Stimulated activated CD8-positive, alpha-beta memory T cell treated with anti-CD3 and anti-CD28 coated beads, Interleukin-7, amount 100 ng/mL, for 1 hour (primary cell): Measurements from ENCODE around the gene GSTM1.

Experiments
- DNase-seq, 2 donors: peaks; one replicate each; pipeline ENCODE4 v3.0.0-alpha.2; 2020; ENCODE audit warnings: low read depth in 2 of 2

GSTM1 gene

DNA sequence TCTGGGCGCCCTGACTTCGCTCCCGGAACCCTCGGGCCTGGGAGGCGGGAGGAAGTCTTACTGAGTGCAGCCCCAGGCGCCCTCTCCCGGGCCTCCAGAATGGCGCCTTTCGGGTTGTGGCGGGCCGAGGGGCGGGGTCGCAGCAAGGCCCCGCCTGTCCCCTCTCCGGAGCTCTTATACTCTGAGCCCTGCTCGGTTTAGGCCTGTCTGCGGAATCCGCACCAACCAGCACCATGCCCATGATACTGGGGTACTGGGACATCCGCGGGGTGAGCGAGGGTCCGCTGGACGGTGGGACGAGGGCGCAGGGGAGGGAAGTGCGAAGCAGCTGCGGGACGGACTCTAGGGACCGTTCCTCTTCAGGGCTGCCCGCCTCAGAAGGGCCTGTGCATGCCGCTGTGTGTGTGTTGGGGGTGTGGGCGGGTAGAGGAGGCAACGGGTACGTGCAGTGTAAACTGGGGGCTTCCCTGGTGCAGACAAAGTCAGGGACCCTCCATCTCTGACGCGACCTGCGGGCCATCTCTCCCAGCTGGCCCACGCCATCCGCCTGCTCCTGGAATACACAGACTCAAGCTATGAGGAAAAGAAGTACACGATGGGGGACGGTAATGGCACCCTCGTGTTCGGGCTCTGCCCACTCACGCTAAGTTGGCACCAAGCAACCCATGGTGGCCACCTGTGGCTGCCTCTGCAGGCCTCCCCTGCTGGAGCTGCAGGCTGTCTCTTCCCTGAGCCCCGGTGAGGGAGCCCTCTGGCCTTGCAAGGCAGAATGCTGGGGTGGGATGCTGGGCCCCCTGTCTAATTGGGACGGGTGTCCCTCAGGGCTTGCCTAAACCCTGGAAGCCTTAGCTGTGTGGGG is at the start of gene GSTM1:
Gene GSTM1, plus strand, starts transcription at position 177 of the 859 bp plus-strand sequence. Its CDS starts 57 bp downstream, at position 234.
- peak in 1 of 2 donors; percentile 69 for DNase-seq

DNA sequence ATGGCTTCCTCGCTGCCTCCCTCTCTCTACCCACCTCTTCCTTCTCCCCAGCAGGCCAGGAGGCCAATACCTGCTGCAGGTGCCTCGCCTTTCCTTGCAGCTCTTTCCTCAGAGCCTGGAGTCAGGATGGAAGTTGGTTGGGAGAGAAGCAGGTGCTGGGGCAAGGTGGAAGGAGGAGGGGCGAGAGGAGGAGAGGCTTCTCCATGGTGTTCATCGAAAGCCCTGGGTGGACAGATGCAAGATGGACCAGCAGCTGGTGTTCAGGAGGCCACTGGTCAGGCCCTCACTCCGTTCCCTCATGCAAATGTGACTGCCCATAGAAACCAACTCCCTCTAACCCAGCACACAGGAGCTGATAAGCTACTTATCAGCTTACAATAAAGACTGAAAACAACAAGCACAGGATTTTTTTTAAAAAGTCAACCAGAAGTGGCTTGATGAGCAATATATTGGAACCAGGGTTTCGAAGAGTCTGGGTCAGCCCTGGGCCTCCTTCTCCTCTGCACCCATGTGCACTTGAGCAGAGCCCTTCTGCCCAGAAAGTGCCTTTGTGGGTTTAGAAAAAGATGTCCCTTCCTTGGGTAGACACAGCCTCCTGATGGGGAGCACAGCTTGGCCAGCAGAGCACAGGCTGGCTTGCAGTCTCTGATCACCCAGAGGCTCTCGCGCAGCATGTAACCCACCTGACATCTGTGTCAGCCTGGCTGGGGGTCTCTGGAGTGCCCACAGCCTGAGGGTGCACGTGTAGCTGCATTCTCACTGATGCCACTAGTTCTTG is 48.4 kb upstream of the GSTM1 start:
- no peak for DNase-seq

DNA sequence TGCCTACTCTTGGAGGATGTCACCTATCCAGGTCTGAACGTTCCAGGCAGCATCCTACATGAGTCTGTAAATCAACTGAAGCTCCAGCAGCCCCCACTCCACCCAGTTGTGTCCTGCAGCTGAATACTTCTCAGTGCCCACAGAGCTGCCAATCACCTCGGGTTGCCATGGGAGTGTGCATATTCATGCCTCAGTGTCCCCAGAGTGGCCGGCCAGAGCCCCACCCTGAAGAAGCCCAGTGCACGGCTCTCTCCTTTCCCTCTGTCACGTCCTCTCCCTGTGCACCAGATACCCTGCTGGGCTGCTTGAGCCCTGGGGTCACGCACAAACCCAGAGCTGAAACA is 47.8 kb upstream of the GSTM1 start:
- no peak for DNase-seq

DNA sequence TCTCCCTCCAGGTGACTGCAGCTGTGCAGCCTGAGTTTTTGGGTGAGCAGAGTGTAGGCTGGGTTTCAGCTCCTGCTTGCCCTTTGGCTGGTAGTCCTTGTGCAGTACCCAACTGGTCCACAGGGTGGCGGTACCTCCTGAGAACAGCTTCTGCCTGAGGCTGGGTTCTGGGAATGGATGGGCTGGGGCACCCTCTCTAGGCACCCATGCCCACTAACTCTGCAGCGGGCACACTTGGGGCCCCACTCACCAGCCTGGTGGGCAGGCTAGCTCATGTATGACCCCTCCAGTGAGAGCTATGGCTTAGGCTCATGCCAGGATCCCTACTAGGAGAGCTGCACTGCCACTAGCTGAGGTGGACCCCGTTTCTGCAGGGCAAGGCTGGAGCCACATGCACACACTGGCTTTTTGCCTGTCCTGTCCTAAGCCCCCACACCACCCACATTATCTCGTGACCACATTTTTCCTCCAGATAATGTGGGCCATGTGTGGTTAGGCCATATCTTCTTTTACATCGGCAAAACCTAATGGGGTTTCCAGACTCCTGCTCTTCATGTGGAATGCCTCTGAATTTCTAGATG is 47.2 kb upstream of the GSTM1 start:
- DNase-seq, result peak; percentile 73 to 94

DNA sequence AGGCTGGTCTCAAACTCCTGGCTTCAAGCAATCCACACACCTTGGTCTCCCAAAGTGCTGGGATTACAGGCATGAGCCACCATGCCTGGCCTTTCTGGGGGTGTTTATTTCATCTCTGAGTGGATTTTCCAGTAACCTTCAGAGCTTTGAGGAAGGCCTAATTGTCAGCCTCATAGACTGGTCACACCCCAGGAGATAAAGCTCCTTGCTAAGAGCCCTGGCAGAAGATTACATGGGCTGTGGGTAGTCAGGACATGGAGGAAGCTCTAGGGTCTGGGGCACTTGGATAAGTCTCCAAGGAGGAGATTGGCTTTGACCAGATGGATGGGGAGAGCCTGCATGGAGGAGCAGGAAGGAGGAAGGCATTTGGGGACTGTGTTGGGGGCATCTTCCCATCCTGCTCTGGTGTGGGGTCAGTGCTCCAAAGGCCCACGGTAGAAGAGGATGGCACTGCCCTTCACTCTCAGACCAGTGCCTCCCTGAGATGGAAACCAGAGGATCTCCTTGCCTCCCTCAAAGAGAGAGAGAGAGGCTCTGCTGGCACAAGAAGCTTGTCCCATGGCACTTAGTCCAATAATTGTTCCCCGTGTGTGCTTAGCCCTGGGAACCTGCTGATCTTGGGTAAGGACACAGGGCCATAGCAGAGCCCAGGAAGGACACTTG is 46.4 kb upstream of the GSTM1 start:
- no peak for DNase-seq

DNA sequence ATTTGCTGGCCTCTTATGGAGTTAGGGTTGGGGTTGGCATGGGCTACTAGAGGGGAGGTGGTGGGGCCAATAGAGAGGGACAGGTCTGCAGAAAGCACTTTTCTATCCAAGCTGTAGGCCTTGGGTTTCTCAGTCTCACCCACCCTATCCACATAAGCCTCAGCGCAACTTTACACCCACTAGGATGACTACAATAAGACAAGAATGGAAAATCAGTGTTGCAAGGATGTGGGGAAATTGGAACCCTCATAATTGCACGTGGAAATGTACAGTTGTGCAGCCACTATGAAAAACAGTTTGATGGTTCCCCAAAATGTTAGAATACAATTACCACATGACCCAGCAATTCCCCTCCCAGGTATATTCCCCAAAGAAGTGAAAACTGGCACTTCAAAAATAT is 45.8 kb upstream of the GSTM1 start:
- DNase-seq, result no peak

DNA sequence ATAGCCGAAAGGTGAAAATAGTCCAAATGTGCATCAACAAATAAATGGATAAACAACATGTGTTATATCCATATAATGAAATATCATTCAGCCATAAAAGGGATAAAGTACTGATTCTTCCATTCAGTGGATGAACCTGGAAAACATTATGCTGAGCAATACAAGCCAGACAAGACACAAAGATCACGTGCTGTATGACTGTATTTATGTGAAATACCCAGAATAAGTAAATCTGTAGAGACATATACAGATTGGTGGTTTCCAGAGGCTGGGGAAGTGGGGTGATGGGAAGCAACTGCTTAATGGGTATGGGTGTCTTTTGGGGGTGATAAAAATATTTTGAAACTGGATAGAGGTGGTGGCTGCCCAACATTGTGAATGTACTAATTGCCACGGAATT is 45.0 kb upstream of the GSTM1 start:
- no peak for DNase-seq

DNA sequence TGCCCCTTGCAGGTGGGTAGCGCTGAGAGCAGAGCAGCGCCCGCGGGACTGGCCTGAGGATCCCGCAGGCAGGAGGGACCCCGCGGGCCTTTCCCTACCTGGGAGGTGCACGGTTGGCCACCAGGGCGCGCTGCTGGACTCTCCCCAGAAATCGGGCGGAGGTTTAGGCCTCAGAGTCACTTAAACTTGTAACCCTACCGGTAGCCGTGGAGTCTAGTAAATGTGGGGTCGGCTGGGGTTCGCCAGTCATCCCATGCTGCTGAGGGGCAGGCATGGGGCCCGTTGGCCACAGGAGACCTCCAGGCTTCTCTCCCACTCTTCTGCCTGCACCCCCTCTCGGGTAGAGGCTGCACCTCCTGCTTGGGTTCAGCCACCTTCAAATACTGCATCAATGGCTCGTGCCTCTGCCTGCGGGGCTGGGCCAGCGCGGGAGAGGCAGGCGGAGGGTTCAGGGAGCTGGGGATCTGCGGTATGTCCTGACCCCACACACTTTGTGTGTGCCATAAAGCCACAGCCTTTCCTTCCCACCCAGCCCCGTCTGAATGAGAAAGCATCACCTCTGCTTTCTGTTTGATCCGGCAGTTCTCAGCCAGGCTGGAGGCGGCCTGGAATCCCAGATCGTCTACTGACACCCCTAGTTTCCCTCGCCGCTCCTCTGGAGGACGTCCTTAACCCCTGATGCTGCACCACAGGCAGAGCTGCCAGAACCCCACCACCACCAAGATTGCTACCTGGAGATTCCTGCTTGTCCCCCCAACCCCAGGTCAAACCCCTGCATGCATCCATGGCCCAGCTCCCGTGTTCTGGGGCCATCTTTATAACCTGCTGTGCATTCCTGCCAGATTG is 44.0 kb upstream of the GSTM1 start:
- DNase-seq, result peak; percentile 78 to 86

DNA sequence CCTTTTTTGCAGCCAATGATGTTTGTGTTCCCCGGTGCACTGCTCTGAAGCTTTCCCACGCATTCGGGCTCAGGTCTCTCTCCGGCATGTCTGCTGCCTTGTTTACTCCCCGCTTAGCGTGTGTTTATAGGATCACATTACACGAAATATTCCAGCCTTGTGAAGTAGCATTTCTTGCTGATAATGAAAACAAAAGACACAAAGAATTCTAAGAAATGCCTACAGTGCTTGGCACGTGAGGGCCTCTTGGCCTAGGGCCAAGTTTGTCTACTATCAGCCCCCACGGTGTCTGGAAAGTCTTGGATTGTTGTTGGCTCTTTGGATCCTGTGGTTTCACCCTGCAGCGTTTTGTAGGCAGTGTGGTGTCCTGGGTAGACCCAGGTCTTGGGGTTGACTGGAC is 42.9 kb upstream of the GSTM1 start:
- DNase-seq, result no peak

DNA sequence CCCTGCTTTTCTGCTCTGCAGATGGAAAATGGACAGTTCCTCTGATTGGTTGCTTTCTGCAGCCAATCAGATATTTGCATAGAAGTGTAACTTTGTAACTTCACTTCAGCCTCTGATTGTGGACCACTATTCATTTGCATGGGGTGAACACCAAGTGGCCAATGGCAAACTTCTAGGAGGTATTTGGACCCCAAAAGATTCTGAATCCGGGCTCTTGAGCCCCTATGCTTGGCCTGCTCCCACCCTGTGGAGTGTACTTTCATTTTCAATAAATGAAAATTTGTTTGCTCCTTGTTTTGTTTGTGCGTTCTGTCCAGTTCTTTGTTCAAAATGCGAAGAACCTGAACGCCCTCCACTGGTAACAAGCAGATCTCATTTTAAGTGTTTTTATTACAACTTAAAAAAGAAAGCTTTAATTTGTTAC is 38.1 kb upstream of the GSTM1 start:
- no peak for DNase-seq

DNA sequence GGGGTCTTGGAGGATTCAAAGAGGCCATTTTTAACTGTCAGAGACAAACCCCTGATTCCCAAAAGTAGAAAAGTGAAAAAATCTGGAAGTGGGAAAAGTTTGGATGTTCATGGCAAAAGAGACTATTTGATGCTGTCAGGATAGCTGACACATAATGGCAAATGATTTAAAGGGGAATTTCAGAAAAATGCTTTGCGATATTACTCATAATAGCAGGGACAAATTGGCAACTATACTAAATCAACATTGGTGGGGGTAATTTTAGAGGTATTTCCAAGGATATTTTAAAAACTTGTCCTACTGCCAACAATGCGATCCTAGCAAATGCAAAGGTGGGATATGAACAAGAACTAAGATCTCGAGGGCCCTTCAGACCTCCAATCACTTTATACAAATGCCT is 37.0 kb upstream of the GSTM1 start:
- no peak for DNase-seq

DNA sequence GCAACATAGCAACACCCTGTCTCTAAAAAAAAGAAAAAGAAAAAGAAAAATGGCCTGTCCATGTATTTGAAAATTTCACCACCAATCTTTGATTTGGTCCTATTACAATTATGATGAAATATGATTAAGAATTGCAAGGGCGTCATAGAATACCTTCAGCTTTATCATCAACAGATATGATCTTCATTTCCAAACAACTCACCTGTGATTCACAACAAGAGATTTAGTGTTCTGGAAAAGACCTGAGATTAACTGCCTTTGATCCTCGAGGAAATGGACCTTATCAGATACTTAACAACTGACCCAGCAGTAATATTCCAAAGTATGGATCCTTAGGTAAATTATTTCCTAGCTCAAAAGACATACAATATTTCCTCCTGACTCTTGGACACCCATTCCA is 35.2 kb upstream of the GSTM1 start:
- DNase-seq, result no peak

DNA sequence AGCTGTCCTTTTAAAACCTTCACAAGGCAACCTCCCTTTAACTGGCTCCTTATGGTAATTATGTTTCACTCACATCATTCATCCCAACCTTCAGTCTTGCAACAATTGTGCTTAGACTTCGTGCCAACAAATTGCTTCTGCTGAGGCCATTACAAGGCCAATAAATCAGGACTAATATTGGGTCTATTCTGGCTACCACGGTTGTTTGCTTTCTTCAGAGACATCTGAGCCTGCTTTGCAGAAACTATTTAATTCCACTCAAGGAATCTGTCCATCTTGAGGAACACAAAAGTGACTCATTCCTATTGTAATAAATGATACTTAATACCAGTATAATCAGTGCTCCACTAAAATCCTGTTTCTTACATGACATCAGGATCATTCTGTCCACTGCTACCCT is 34.3 kb upstream of the GSTM1 start:
- DNase-seq, result no peak

DNA sequence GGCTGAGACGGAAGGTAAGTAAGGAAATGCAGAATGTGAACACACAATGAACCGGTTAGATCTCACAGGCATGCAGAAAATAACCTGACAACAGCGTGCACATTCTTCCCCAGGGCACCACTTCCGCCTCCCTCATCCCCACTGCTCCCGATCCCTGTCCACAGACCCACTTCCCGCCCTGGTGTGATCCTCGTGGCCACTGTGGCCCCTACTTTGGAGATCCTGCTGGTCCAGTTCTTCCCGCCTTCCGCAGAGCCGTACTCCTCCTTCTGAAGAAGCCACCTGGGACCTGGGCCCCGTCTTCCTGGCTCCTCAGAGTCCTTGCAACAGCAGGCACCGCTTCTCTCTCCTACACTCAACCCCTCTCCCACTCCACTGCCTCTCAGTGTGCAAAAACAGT is 33.1 kb upstream of the GSTM1 start:
- no peak for DNase-seq

DNA sequence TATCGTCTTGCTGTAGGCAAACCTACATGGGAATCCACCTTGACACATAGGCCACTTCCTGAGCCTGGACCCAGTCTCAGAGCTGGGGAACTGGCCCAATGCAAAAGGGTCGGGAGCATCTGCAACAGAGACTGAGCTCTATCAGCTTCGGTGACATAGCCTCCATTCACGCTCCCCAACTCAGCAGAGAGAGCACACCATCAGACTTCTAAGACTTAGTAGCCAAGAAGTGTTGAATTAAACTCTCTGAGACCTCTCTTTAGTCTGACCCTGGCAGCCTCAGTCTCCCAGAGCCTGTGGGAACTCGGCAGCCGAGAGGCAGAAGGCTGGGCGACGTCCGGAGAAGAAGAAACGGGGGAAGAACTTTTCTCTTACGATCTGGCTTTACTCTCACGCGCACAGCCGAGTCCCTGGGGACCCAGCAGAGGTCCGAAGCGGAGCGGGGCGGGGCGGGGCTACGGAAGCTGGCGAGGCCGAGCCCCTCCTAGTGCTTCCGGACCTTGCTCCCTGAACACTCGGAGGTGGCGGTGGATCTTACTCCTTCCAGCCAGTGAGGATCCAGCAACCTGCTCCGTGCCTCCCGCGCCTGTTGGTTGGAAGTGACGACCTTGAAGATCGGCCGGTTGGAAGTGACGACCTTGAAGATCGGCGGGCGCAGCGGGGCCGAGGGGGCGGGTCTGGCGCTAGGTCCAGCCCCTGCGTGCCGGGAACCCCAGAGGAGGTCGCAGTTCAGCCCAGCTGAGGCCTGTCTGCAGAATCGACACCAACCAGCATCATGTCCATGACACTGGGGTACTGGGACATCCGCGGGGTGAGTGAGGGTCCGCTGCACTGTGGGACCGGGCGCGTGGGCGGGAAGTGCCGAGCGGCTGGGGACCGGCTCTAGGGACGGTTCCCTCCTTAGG is 31.8 kb upstream of the GSTM1 start, which contains the start of gene GSTM4:
Gene GSTM4, plus strand, starts transcription at position 485 of the 905 bp plus-strand sequence. Its CDS starts 291 bp downstream, at position 776.
- peak; percentile 25 to 26 for DNase-seq

DNA sequence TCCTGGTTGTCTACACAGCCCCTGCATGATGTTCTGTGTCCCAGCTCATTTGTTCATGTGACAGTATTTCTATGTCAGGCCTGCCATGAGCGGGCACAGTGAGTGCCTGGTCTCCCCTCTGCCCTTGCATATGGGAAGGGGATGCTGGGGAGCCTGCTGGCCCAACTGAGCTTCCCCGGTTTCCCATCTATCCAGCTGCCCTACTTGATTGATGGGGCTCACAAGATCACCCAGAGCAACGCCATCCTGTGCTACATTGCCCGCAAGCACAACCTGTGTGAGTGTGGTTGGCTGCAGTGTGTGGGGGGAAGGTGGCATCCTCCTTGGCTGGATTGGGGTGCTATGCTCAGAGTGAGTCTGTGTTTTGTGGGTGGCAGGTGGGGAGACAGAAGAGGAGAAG is 30.2 kb upstream of the GSTM1 start:
- DNase-seq, result no peak

DNA sequence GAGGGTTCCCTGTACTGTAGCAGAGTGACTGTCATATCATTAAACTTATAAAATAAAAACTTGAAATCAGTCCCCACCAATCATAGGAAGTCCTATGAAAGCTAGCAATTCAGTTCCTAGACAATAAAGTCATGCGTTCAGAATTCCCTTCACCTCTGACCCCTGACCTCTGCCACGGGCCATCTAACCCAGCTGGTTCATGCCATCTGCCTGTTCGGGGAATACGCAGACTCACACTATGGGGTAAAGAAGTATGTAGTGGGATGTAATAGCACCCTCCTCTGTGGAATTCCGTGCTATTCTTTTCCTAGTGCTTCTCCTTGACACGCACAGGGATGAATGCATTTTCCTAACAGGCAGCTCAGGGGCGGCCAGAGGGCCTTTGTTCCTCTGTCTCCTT is 29.6 kb upstream of the GSTM1 start:
- no peak for DNase-seq

DNA sequence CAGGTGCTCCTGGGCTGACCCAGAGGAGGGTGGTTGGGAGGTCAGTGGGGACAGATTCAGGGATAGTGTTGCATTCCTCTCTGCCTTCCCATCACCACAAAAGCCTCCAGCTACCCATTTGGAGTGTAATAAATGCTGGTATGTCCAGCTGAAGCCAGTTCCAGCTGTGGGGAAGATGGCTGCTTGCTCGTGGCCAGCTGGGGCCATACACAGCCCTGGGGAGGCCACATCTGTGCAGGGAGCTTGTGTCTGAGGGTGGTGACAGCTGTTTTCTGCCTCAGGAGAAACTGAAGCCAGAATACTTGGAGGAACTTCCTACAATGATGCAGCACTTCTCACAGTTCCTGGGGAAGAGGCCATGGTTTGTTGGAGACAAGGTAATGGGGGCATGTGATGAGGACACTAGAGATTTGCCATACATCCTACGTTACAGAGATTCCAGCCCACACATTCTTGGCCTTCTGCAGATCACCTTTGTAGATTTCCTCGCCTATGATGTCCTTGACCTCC is 29.0 kb upstream of the GSTM1 start:
- no peak for DNase-seq

DNA sequence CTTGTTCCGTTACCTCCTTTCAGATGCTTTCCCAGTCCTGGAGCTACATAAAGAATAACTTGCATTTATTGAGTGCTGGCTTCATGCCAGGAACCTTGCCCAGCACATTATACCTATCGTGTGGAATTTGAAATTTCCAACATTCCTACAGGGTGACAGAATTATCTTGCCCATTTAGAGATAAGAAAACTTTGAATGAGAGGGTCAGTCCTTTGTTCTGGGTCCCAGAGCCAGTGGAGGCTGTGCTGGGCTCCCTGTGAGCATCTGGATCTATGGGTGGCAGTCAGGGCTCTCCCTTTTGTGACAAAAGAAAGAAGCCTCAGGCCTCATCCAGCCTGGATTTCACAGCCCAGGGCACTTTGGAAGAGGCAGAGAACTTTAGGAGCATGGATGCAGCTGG is 28.5 kb upstream of the GSTM1 start:
- DNase-seq, result no peak
